Keratinocyte (primary cell): ENCODE measurements around the gene MRPL48.

Experiments
- CTCF ChIP-seq, 3 experiments: IDR thresholded peaks in 1 of 3; conservative IDR thresholded peaks in 1 of 3; optimal IDR thresholded peaks in 1 of 3; 2 replicates in 2 of 3; 3 replicates in 1 of 3; pipeline versions ENCODE3 to v1.5.1; 2011; ENCODE audit warnings: low read length in 3 of 3, mild to moderate bottlenecking in 3 of 3, moderate library complexity in 2 of 3, control low read depth in 1 of 3, inconsistent platforms in 1 of 3; ENCODE audit not compliant: insufficient read depth in 2 of 3; ENCODE audit errors: extremely low read depth in 1 of 3
- EZH2 ChIP-seq: IDR thresholded peaks from one replicate; pipeline ENCODE4 v1.6.1; 2012; ENCODE audit warnings: inconsistent platforms, mild to moderate bottlenecking, low read length, moderate library complexity

GRCh38 chr11:73779084-73779902, 8.4 kb upstream of the MRPL48 start:
- no peak for TF ChIP-seq CTCF (optimal IDR thresholded peaks at IDR 0.05 in 1 of 3, IDR thresholded peaks at IDR 0.05 in 1 of 3, conservative IDR thresholded peaks at IDR 0.05 in 1 of 3; ENCODE audit: extremely low read depth in 1 of 3, insufficient read depth in 2 of 3, low read length in 3 of 3)
- TF ChIP-seq EZH2 = no peak
